ENCODE data around the gene APRT.

APRT gene

GRCh38 chr16:88813269-88814143, 1.8 kb upstream of the APRT start:
- H2AFZ ChIP-seq (ENCODE audit: low read length, unreplicated experiment): no peak overlapping the region
- peak overlapping the region; percentile 87; the same call in 1 of the 2 replicates for H3K27ac ChIP-seq (ENCODE audit: low read depth, low read length)

GRCh38 chr16:88812513-88813268, 963 bp upstream of the APRT start:
- peak overlapping the region; percentile 70 for H2AFZ ChIP-seq (ENCODE audit: low read length, unreplicated experiment)
- no peaks in the 10 kb centered on the region for H3K27me3 ChIP-seq (ENCODE audit: insufficient read depth, low read length)
- peaks cover 22% of the 10 kb centered on the region for H3K4me1 ChIP-seq (ENCODE audit: control insufficient read depth, insufficient read depth, low read length, unreplicated experiment)
- no peaks in the 10 kb centered on the region for H3K36me3 ChIP-seq (ENCODE audit: insufficient read depth, low read length)
- peaks cover 9% of the 10 kb centered on the region for H3K79me2 ChIP-seq (ENCODE audit: control insufficient read depth, insufficient read depth, low read length, unreplicated experiment)
- H3K27ac ChIP-seq (ENCODE audit: low read depth, low read length): peak overlapping the region; percentile 87
- H3K4me3 ChIP-seq (ENCODE audit: low read depth, low read length): peak overlapping the region; percentile 86

More at GRCh38 chr16:88813269-88814143, 1.8 kb upstream of the APRT start:
- peak overlapping the region; percentile 86; the same call in 1 of the 2 replicates for H3K4me3 ChIP-seq (ENCODE audit: low read depth, low read length)
- H3K36me3 ChIP-seq (ENCODE audit: insufficient read depth, low read length): no peaks in the 10 kb centered on the region
- no peaks in the 10 kb centered on the region for H3K27me3 ChIP-seq (ENCODE audit: insufficient read depth, low read length)
- H3K4me1 ChIP-seq (ENCODE audit: control insufficient read depth, insufficient read depth, low read length, unreplicated experiment): peaks cover 22% of the 10 kb centered on the region
- peaks cover 9% of the 10 kb centered on the region for H3K79me2 ChIP-seq (ENCODE audit: control insufficient read depth, insufficient read depth, low read length, unreplicated experiment)

- Histone ChIP-seq H3K4me1 (ENCODE audit: control insufficient read depth, insufficient read depth, low read length, unreplicated experiment) (peaks cover 22% of the 10 kb centered on the region), H3K36me3 (ENCODE audit: insufficient read depth, low read length) (0 out of 2 replicates have a peak, but pooled peaks cover 8% of the 10 kb centered on the region), H3K4me3 (ENCODE audit: low read depth, low read length) (peak overlapping the region; percentile 86), H2AFZ (ENCODE audit: low read length, unreplicated experiment) (no peak overlapping the region), H3K79me2 (ENCODE audit: control insufficient read depth, insufficient read depth, low read length, unreplicated experiment) (peaks cover 17% of the 10 kb centered on the region), H3K27me3 (ENCODE audit: insufficient read depth, low read length) (no peaks in the 10 kb centered on the region), H3K27ac (ENCODE audit: low read depth, low read length) (peak overlapping the region; percentile 69)
These were observed 588 bp downstream of the APRT start for GRCh38 chr16:88810912-88811768.

GRCh38 chr16:88810166-88810911, 1.4 kb downstream of the APRT start:
- no peak overlapping the region for H2AFZ ChIP-seq (ENCODE audit: low read length, unreplicated experiment)
- peaks cover 23% of the 10 kb centered on the region for H3K4me1 ChIP-seq (ENCODE audit: control insufficient read depth, insufficient read depth, low read length, unreplicated experiment)
- peaks cover 12% of the 10 kb centered on the region; the same call in 1 of the 2 replicates for H3K36me3 ChIP-seq (ENCODE audit: insufficient read depth, low read length)
- H3K27ac ChIP-seq (ENCODE audit: low read depth, low read length): peak overlapping the region; percentile 69
- H3K4me3 ChIP-seq (ENCODE audit: low read depth, low read length): peak overlapping the region; percentile 86
- H3K27me3 ChIP-seq (ENCODE audit: insufficient read depth, low read length): no peaks in the 10 kb centered on the region
- H3K79me2 ChIP-seq (ENCODE audit: control insufficient read depth, insufficient read depth, low read length, unreplicated experiment): peaks cover 25% of the 10 kb centered on the region

- peaks cover 29% of the 10 kb centered on the region for H3K4me1 ChIP-seq (ENCODE audit: control insufficient read depth, insufficient read depth, low read length, unreplicated experiment)
- H3K79me2 ChIP-seq (ENCODE audit: control insufficient read depth, insufficient read depth, low read length, unreplicated experiment): peaks cover 31% of the 10 kb centered on the region
- H3K27ac ChIP-seq (ENCODE audit: low read depth, low read length): no peak overlapping the region
- H3K27me3 ChIP-seq (ENCODE audit: insufficient read depth, low read length): no peaks in the 10 kb centered on the region
- peaks cover 13% of the 10 kb centered on the region; the same call in 1 of the 2 replicates for H3K36me3 ChIP-seq (ENCODE audit: insufficient read depth, low read length)
- H3K4me3 ChIP-seq (ENCODE audit: low read depth, low read length): peak overlapping the region; percentile 86
- no peak overlapping the region for H2AFZ ChIP-seq (ENCODE audit: low read length, unreplicated experiment)
These were observed 2.0 kb downstream of the APRT start for GRCh38 chr16:88809676-88810165.

GRCh38 chr16:88809068-88809675, 2.6 kb downstream of the APRT start:
- H3K4me1 ChIP-seq (ENCODE audit: control insufficient read depth, insufficient read depth, low read length, unreplicated experiment): peaks cover 29% of the 10 kb centered on the region
- H2AFZ ChIP-seq (ENCODE audit: low read length, unreplicated experiment): no peak overlapping the region
- H3K79me2 ChIP-seq (ENCODE audit: control insufficient read depth, insufficient read depth, low read length, unreplicated experiment): peaks cover 36% of the 10 kb centered on the region
- peaks cover 13% of the 10 kb centered on the region; the same call in 1 of the 2 replicates for H3K36me3 ChIP-seq (ENCODE audit: insufficient read depth, low read length)
- H3K27ac ChIP-seq (ENCODE audit: low read depth, low read length): no peak overlapping the region
- no peaks in the 10 kb centered on the region for H3K27me3 ChIP-seq (ENCODE audit: insufficient read depth, low read length)
- H3K4me3 ChIP-seq (ENCODE audit: low read depth, low read length): no peak overlapping the region

- H3K36me3 ChIP-seq (ENCODE audit: insufficient read depth, low read length): peaks cover 13% of the 10 kb centered on the region; the same call in 1 of the 2 replicates
- peaks cover 42% of the 10 kb centered on the region for H3K79me2 ChIP-seq (ENCODE audit: control insufficient read depth, insufficient read depth, low read length, unreplicated experiment)
- H3K4me3 ChIP-seq (ENCODE audit: low read depth, low read length): no peak overlapping the region
- no peaks in the 10 kb centered on the region for H3K27me3 ChIP-seq (ENCODE audit: insufficient read depth, low read length)
- H3K4me1 ChIP-seq (ENCODE audit: control insufficient read depth, insufficient read depth, low read length, unreplicated experiment): peaks cover 25% of the 10 kb centered on the region
- H3K27ac ChIP-seq (ENCODE audit: low read depth, low read length): no peak overlapping the region
- no peak overlapping the region for H2AFZ ChIP-seq (ENCODE audit: low read length, unreplicated experiment)
These were observed 3.9 kb downstream of the APRT start for GRCh38 chr16:88807626-88808453.

- H3K27ac ChIP-seq (ENCODE audit: low read depth, low read length): no peak overlapping the region
- peaks cover 25% of the 10 kb centered on the region for H3K4me1 ChIP-seq (ENCODE audit: control insufficient read depth, insufficient read depth, low read length, unreplicated experiment)
- H3K27me3 ChIP-seq (ENCODE audit: insufficient read depth, low read length): no peaks in the 10 kb centered on the region
- H2AFZ ChIP-seq (ENCODE audit: low read length, unreplicated experiment): no peak overlapping the region
- H3K36me3 ChIP-seq (ENCODE audit: insufficient read depth, low read length): peaks cover 13% of the 10 kb centered on the region; the same call in 1 of the 2 replicates
- H3K4me3 ChIP-seq (ENCODE audit: low read depth, low read length): no peak overlapping the region
- peaks cover 42% of the 10 kb centered on the region for H3K79me2 ChIP-seq (ENCODE audit: control insufficient read depth, insufficient read depth, low read length, unreplicated experiment)
These were observed 4.5 kb downstream of the APRT start for GRCh38 chr16:88807142-88807625.

Data from ACC112 (cell line).